GM06990 (cell line): Measurements from ENCODE around the gene HNRNPF.
"Not testable (repeated sequence)": the region's sequence is repeated elsewhere in the genome, so short reads cannot be mapped to it uniquely, and the experiment has no call there.

Experiments
- DNase-seq: peaks from one replicate; pipeline ENCODE4 v3.0.0-alpha.2; 2011; ENCODE audit not compliant: insufficient read length; ENCODE audit errors: extremely low read depth
- H3K27me3 ChIP-seq: replicated peaks from 2 replicates; pipeline ENCODE4 v1.6.0; 2011; ENCODE audit warnings: low read length; ENCODE audit not compliant: control insufficient read depth, insufficient read depth
- H3K36me3 ChIP-seq: 2 replicates; pipeline ENCODE4 v1.5.1; 2011; ENCODE audit warnings: low read length; ENCODE audit not compliant: control insufficient read depth, insufficient read depth
- H3K4me3 ChIP-seq: replicated peaks from 2 replicates; pipeline ENCODE4 v1.5.1; 2011; ENCODE audit warnings: low read depth, mild to moderate bottlenecking, control low read depth, low read length
- CTCF ChIP-seq: IDR thresholded peaks from 2 replicates; pipeline ENCODE4 v1.5.1; 2011; ENCODE audit warnings: low read length, control low read depth, mild to moderate bottlenecking, inconsistent platforms; ENCODE audit not compliant: insufficient read depth, poor library complexity, severe bottlenecking

Gene HNRNPF

GRCh38 chr10:43408710-43409384 lies at the start of gene HNRNPF:
Gene HNRNPF (minus strand): TSS chr10:43409186. CDS start chr10:43387884, 21,302 bp downstream.
- peak; percentile 99 for DNase-seq
- H3K27me3 ChIP-seq, result no peaks in the 10 kb centered on the region
- H3K36me3 ChIP-seq, result peaks cover under 1% of the 10 kb centered on the region
- TF ChIP-seq CTCF, result no peak
- peak within 1 kb of the TSS; percentile 92 for H3K4me3 ChIP-seq

- H3K36me3 ChIP-seq, result no peaks in the 10 kb centered on the region
- DNase-seq, result no peak
- no peak for TF ChIP-seq CTCF
- no peaks in the 10 kb centered on the region for H3K27me3 ChIP-seq
- H3K4me3 ChIP-seq, result no peak overlapping the region
These were observed 49.2 kb upstream of the HNRNPF start for GRCh38 chr10:43458227-43458626.

- H3K4me3 ChIP-seq, H3K27me3 ChIP-seq, H3K36me3 ChIP-seq, DNase-seq: not testable (repeated sequence)
These were observed 47.6 kb upstream of the HNRNPF start for GRCh38 chr10:43456561-43456960.

- not testable (repeated sequence) for H3K27me3 ChIP-seq, DNase-seq, H3K36me3 ChIP-seq
- H3K4me3 ChIP-seq, result peak overlapping the region; percentile 86
These were observed 45.0 kb upstream of the HNRNPF start for GRCh38 chr10:43454025-43454424.

GRCh38 chr10:43453266-43453831 lies 44.4 kb upstream of the HNRNPF start:
- DNase-seq, result peak; percentile 74
- no peak overlapping the region for H3K4me3 ChIP-seq
- no peak for TF ChIP-seq CTCF
- H3K36me3 ChIP-seq, result no peaks in the 10 kb centered on the region
- H3K27me3 ChIP-seq, result no peaks in the 10 kb centered on the region

- Histone ChIP-seq H3K4me3 (no peak overlapping the region), H3K27me3 (no peaks in the 10 kb centered on the region), H3K36me3 (no peaks in the 10 kb centered on the region)
- no peak for DNase-seq
- TF ChIP-seq CTCF, result no peak
These were observed 43.4 kb upstream of the HNRNPF start for GRCh38 chr10:43452356-43452914.
